GM12878 (cell line): Measurements from ENCODE around the gene PGAM2. TPM values are rescaled to one million over a fixed set of nuclear protein-coding genes. Genes with fewer than 3 reads are reported as not detected.

Source experiments
- ATAC-seq: fragments of 200-7000 bp; cut with Tn5 transposase; 3 replicates; pipeline ENCODE4 v1.9.1; 2020; ENCODE audit warnings: mild to moderate bottlenecking, moderate library complexity
- BruUV-seq: library from RNA; stranded (reverse); fragments of 400-500 nt; replicated peaks from 2 replicates; lab custom pipeline; 2021; lab: Mats Ljungman, UMichigan
- CTCF ChIA-PET: fragments of 300-600 bp; sonication (Branson Sonifier 250); formaldehyde crosslinking; extraction: SDS; loops from one replicate; lab custom pipeline; 2021; ENCODE audit warnings: inconsistent platforms; lab: Yijun Ruan, JAX
- POLR2A ChIA-PET: fragments of 350-600 bp; formaldehyde crosslinking; extraction: SDS; loops from one replicate; lab custom pipeline; 2021; ENCODE audit warnings: inconsistent platforms; lab: Charles Lee
- RAD21 ChIA-PET: fragments of 300-600 bp; sonication (Branson Sonifier 250); formaldehyde crosslinking; loops from one replicate; lab custom pipeline; 2023; ENCODE audit warnings: antibody characterized with exemption; ENCODE audit not compliant: unreplicated experiment; lab: Charles Lee
- SMC1A ChIA-PET: fragments of 300-600 bp; sonication (Branson Sonifier 250); formaldehyde crosslinking; loops from one replicate; lab custom pipeline; 2023; ENCODE audit not compliant: unreplicated experiment, uncharacterized antibody; lab: Charles Lee
- DNase-seq: peaks from one replicate; pipeline ENCODE4 v3.0.0-alpha.2; 2011; ENCODE audit warnings: low read depth, low spot score
- FAIRE-seq: peaks from 3 replicates; lab custom pipeline; 2011; peaks lifted over from hg19 to GRCh38; lab: Jason Lieb, UNC
- H2AFZ ChIP-seq: 2 replicates; pipeline ENCODE4 v1.6.0; 2011; ENCODE audit warnings: low read depth, low read length, control low read depth; ENCODE audit not compliant: control insufficient read depth
- H3K27ac ChIP-seq: 2 replicates; pipeline ENCODE4 v1.5.1; 2011; ENCODE audit warnings: control low read depth; ENCODE audit not compliant: control insufficient read depth, insufficient read depth
- H3K27me3 ChIP-seq, 2 experiments: replicated peaks in 1 of 2; 2 replicates each; pipeline versions ENCODE4 v1.6.0 to v1.6.1; 2011; ENCODE audit warnings: low read length in 1 of 2; ENCODE audit not compliant: control insufficient read depth in 2 of 2, insufficient read depth in 2 of 2
- H3K36me3 ChIP-seq, 2 experiments: 2 replicates each; pipeline ENCODE4 v1.5.1; 2011; ENCODE audit warnings: low read length in 1 of 2; ENCODE audit not compliant: control insufficient read depth in 2 of 2, insufficient read depth in 2 of 2
- H3K4me1 ChIP-seq: 2 replicates; pipeline ENCODE4 v1.6.1; 2011; ENCODE audit warnings: mild to moderate bottlenecking, low read length, moderate library complexity, mixed read lengths; ENCODE audit not compliant: control insufficient read depth, insufficient read depth
- H3K4me2 ChIP-seq: 2 replicates; pipeline ENCODE4 v1.6.0; 2011; ENCODE audit warnings: control low read depth; ENCODE audit not compliant: control insufficient read depth, insufficient read depth
- H3K4me3 ChIP-seq: fragments of 200-600 bp; sonication (generic); 2 replicates; pipeline ENCODE4 v1.5.1; 2016
- H3K79me2 ChIP-seq: 2 replicates; pipeline ENCODE4 v1.6.0; 2011; ENCODE audit warnings: low read length; ENCODE audit not compliant: control insufficient read depth, insufficient read depth
- H3K9ac ChIP-seq: 2 replicates; pipeline ENCODE4 v1.8.0; 2011; ENCODE audit warnings: low read length, control low read depth, mixed read lengths; ENCODE audit not compliant: control insufficient read depth, insufficient read depth
- H3K9me3 ChIP-seq: replicated peaks from 3 replicates; pipeline ENCODE4 v1.5.1; 2011; ENCODE audit warnings: mild to moderate bottlenecking, low read length; ENCODE audit not compliant: control insufficient read depth, insufficient read depth
- H4K20me1 ChIP-seq: 2 replicates; pipeline ENCODE4 v1.6.0; 2011; ENCODE audit not compliant: control insufficient read depth, insufficient read depth
- CBFB ChIP-seq: IDR thresholded peaks from 2 replicates; pipeline ENCODE4 v1.6.1; 2016; ENCODE audit warnings: antibody characterized with exemption, low read depth
- CBX5 ChIP-seq: sonication (generic); IDR thresholded peaks from 2 replicates; pipeline ENCODE4 v1.6.1; 2016; ENCODE audit warnings: low read depth, moderate library complexity, mild to moderate bottlenecking, inconsistent platforms
- CUX1 ChIP-seq: IDR thresholded peaks from 2 replicates; pipeline ENCODE4 v1.6.1; 2012; ENCODE audit warnings: improper control_type of control experiment, low read depth, low read length; ENCODE audit not compliant: insufficient replicate concordance
- EED ChIP-seq: sonication (generic); IDR thresholded peaks from 2 replicates; pipeline ENCODE4 v1.6.1; 2016; ENCODE audit warnings: antibody characterized with exemption, low read depth
- MTA3 ChIP-seq: IDR thresholded peaks from 2 replicates; pipeline ENCODE4 v1.6.1; 2012; ENCODE audit warnings: low read length, inconsistent platforms, borderline replicate concordance
- MXI1 ChIP-seq: fragments of 150-350 bp; IDR thresholded peaks from 2 replicates; pipeline ENCODE4 v1.6.1; 2011; ENCODE audit warnings: low read depth, mild to moderate bottlenecking, inconsistent platforms, low read length, improper control_type of control experiment
- RELB ChIP-seq: fragments of 450-650 bp; IDR thresholded peaks from 2 replicates; pipeline ENCODE4 v1.6.1; 2017; ENCODE audit warnings: low read depth, mild to moderate bottlenecking, moderate library complexity
- RFX5 ChIP-seq: IDR thresholded peaks from 2 replicates; pipeline ENCODE4 v1.6.1; 2011; ENCODE audit warnings: low read depth, low read length, improper control_type of control experiment
- SIX5 ChIP-seq: IDR thresholded peaks from 2 replicates; pipeline ENCODE4 v1.6.1; 2011; ENCODE audit warnings: mild to moderate bottlenecking, low read depth, low read length, moderate library complexity; ENCODE audit not compliant: severe bottlenecking
- SP1 ChIP-seq: IDR thresholded peaks from one replicate; pipeline ENCODE4 v1.6.1; 2011; ENCODE audit warnings: low read depth, low read length
- SREBF2 ChIP-seq: IDR thresholded peaks from 2 replicates; pipeline ENCODE4 v1.6.1; 2012; ENCODE audit warnings: mild to moderate bottlenecking, low read length
- STAT3 ChIP-seq: IDR thresholded peaks from 2 replicates; pipeline ENCODE4 v1.6.1; 2011; ENCODE audit warnings: low read depth, low read length, improper control_type of control experiment
- TBL1XR1 ChIP-seq: IDR thresholded peaks from 2 replicates; pipeline ENCODE4 v1.6.1; 2012; ENCODE audit warnings: low read depth, low read length, improper control_type of control experiment
- TCF12 ChIP-seq: IDR thresholded peaks from 2 replicates; pipeline ENCODE4 v1.6.1; 2011; ENCODE audit warnings: low read depth, mild to moderate bottlenecking, low read length
- TCF7 ChIP-seq: IDR thresholded peaks from 2 replicates; pipeline ENCODE4 v1.6.1; 2014; ENCODE audit warnings: antibody characterized with exemption, borderline replicate concordance
- WRNIP1 ChIP-seq: IDR thresholded peaks from 2 replicates; pipeline ENCODE4 v1.6.1; 2011; ENCODE audit warnings: low read depth, low read length, improper control_type of control experiment, borderline replicate concordance
- WGBS: methylation state at CpG from one replicate; pipeline ENCODE4 v1.1.6; 2016; ENCODE audit warnings: low lambda C conversion rate; ENCODE audit not compliant: insufficient replicate concordance, insufficient coverage; ENCODE audit errors: missing lambda C conversion rate; 5-methylcytosine and 5-hydroxymethylcytosine counted together
- in situ Hi-C: fragments of 300-500 bp; cut with MboI; formaldehyde crosslinking; loops from 9 replicates; pipeline ENCODE4 v1.14.3; 2018; ENCODE audit warnings: mixed read lengths
- intact Hi-C: fragments of 100-400 bp; cut with micrococcal nuclease; formaldehyde crosslinking; loops from one replicate; pipeline ENCODE4 v1.14.2; 2022; ENCODE audit not compliant: unreplicated experiment
- polyA plus RNA-seq, 11 experiments: library from polyadenylated mRNA; depleted of rRNA in 4 of 11; unstranded in 6 of 11; stranded (reverse) in 5 of 11; fragments of >200 nt; fragmentation: Nextera tagmentation in 4 of 11; fragmentation: Illumina TruSeq in 1 of 11; extraction: Ambion mirVana in 4 of 11; extraction: Trizol in 1 of 11; gene quantifications; 1 replicate in 1 of 11; 2 replicates in 10 of 11; pipeline versions ENCODE4 v1.2.1 to v1.2.3, GENCODE V29; 2011 to 2016; ENCODE audit warnings: inconsistent platforms in 2 of 11, missing spikeins in 2 of 11, low read depth in 1 of 11
- total RNA-seq, 4 experiments: library from RNA; depleted of rRNA in 3 of 4; stranded (reverse); fragments of >200 nt in 3 of 4; fragmentation: Illumina TruSeq in 1 of 4; extraction: Trizol in 1 of 4; gene quantifications; 2 replicates each; pipeline versions ENCODE4 v1.2.1 to v1.2.3, GENCODE V29; 2013 to 2021
- TF ChIP-seq, protein P1 (sequence below): IDR thresholded peaks from 2 replicates; pipeline ENCODE4 v1.6.1; 2011; ENCODE audit warnings: borderline replicate concordance, low read depth, mild to moderate bottlenecking, moderate library complexity, mixed read lengths, low read length; ENCODE audit not compliant: insufficient read depth; ENCODE audit errors: extremely low read length

The PGAM2 gene
- total and polyA plus RNA-seq, 10 of the 15 experiments (the other 5 are each of a cell fraction or from before 2014, with no cell fraction given): not detected

DNA sequence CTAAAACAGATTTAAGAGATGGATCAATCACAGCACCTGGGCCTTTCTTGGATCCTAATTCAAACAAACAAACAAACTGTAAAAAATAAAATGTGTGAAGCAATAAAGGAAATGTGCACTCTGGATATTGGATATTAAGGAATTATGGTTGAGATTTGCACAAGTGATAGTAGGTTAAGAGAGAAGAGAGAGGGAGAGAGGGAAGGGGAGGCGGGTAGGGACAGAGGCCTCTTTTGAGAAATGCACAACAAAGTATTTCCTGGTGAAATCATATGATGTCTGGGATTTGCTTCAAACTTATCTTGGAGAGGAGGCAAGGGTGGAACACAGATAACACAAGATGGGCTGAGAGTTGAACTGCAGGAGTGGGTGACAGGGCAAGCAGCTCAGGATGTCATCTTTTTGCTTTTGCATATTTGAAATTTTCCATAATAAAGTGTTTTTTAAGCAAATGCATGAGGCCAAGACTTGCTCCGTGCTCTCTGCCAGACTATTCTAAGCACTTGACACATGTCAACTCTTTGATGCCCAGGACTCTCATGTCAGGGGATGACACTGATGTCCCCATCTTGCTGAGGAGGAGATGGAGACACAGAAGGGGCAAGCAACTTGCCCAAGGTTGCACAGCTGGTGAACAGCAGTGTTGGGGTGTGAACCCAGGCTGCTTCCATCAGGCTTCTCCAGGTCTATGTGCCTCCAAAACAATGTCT lies 29.7 kb upstream of the PGAM2 start:
- 46% methylated on average over 2 of the region's 2 CpGs for WGBS
- ATAC-seq (no peak), DNase-seq (no peak), FAIRE-seq (no peak)
- no peaks in the 10 kb centered on the region for H4K20me1 ChIP-seq
- ChIA-PET POLR2A (no interaction called here), CTCF (interaction anchor here (2.8 kb wide), 1 partner anchor 10 kb away, joined by 9 read pairs; no protein-coding TSS in a partner anchor), RAD21 (no interaction called here), SMC1A (interaction anchor here (1.1 kb wide), 1 partner anchor 14 kb away, joined by 4 read pairs; no protein-coding TSS in a partner anchor)
- intact Hi-C loops (no loop called here), in situ Hi-C loops (no loop called here)
- no TSS peak for BruUV-seq
- no peak overlapping the region for H2AFZ ChIP-seq
- no peaks in the 10 kb centered on the region for H3K79me2 ChIP-seq
- H3K9me3 ChIP-seq: no peaks in the 10 kb centered on the region
- no peak overlapping the region for H3K4me3 ChIP-seq
- H3K4me2 ChIP-seq: no peak overlapping the region
- H3K27me3 ChIP-seq: no peaks in the 10 kb centered on the region
- H3K9ac ChIP-seq: no peak overlapping the region
- no peaks in the 10 kb centered on the region for H3K36me3 ChIP-seq
- peaks cover 14% of the 10 kb centered on the region for H3K4me1 ChIP-seq
- no peak overlapping the region for H3K27ac ChIP-seq
- TF ChIP-seq CUX1 (no peak), EED (no peak), TBL1XR1 (no peak), SIX5 (no peak), MTA3 (no peak), TCF12 (no peak), WRNIP1 (no peak), TCF7 (no peak), SREBF2 (no peak), CBX5 (no peak), RELB (no peak), MXI1 (no peak), SP1 (no peak), RFX5 (no peak), CBFB (no peak), STAT3 (no peak)
- TF ChIP-seq, protein P1, sequence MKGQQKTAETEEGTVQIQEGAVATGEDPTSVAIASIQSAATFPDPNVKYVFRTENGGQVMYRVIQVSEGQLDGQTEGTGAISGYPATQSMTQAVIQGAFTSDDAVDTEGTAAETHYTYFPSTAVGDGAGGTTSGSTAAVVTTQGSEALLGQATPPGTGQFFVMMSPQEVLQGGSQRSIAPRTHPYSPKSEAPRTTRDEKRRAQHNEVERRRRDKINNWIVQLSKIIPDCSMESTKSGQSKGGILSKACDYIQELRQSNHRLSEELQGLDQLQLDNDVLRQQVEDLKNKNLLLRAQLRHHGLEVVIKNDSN: no peak
